K562 treated with DMSO at 1 percent for 12 hours (cell line): Measurements from ENCODE around the gene CELF3. TPM values are rescaled to one million over a fixed set of nuclear protein-coding genes. Genes with fewer than 3 reads are reported as not detected.

Source experiments
- total RNA-seq: library from RNA; unstranded; fragments of 300-600 nt; gene quantifications from 2 replicates; pipeline ENCODE4 v1.2.3, GENCODE V29; 2022; ENCODE audit not compliant: insufficient read depth

CELF3 gene
- total RNA-seq: not detected in 2 replicates

GRCh38 chr1:151716771-151717631 is at the start of gene CELF3:
Gene CELF3, minus strand, starts transcription at chr1:151716803. Its CDS starts 783 bp downstream, at chr1:151716020.

GRCh38 chr1:151762941-151763921 is 46.6 kb upstream of the CELF3 start, which contains the start of gene MRPL9:
Gene MRPL9, minus strand, starts transcription at chr1:151763496. Its CDS starts 17 bp downstream, at chr1:151763479.

GRCh38 chr1:151720974-151721787 is 4.6 kb upstream of the CELF3 start, which contains the start of gene RIIAD1:
Gene RIIAD1, plus strand, starts transcription at chr1:151721522. Its CDS starts 15 bp downstream, at chr1:151721537.

Other genes starting within 250 kb of the CELF3 start
- gene CGN, start 205.4 kb downstream of the CELF3 start, total RNA-seq: not detected in 2 replicates
- gene TUFT1, start 176.5 kb downstream of the CELF3 start, total RNA-seq: 5.2 and 10.4 TPM in 2 replicates
- gene SNX27, start 104.8 kb downstream of the CELF3 start, total RNA-seq: 3.6 and 7.5 TPM in 2 replicates
- gene RIIAD1, start 4.7 kb upstream of the CELF3 start, total RNA-seq: not detected in 2 replicates
- 86.0 and 90.4 TPM in 2 replicates for gene MRPL9, start 46.7 kb upstream of the CELF3 start, total RNA-seq
- 5.3 and 14.2 TPM in 2 replicates for gene TDRKH, start 73.7 kb upstream of the CELF3 start, total RNA-seq
- not detected in 2 replicates for gene LINGO4, start 88.6 kb upstream of the CELF3 start, total RNA-seq
- gene RORC, start 115.0 kb upstream of the CELF3 start, total RNA-seq: not detected in 2 replicates
- gene C2CD4D, start 123.0 kb upstream of the CELF3 start, total RNA-seq: not detected in 2 replicates
- not detected in 2 replicates for gene THEM5, start 136.9 kb upstream of the CELF3 start, total RNA-seq
- gene THEM4, start 192.7 kb upstream of the CELF3 start, total RNA-seq: 12.1 and 30.6 TPM in 2 replicates